Activated T-helper 1 cell treated with anti-CD3 and anti-CD28 coated beads, Interleukin-2, amount 50 U/mL, for 16 hours (primary cell): Measurements from ENCODE around the gene PBRM1.
"Not testable (repeated sequence)": the region's sequence is repeated elsewhere in the genome, so short reads cannot be mapped to it uniquely, and the experiment has no call there.

Source experiments
- DNase-seq, 2 donors: peaks; one replicate each; pipeline ENCODE4 v3.0.0-alpha.2; 2020; ENCODE audit warnings: low read depth in 1 of 2, low spot score in 1 of 2

PBRM1 gene

GRCh38 chr3:52704611-52705437 is 19.1 kb upstream of the PBRM1 start:
- DNase-seq = no peak

DNA sequence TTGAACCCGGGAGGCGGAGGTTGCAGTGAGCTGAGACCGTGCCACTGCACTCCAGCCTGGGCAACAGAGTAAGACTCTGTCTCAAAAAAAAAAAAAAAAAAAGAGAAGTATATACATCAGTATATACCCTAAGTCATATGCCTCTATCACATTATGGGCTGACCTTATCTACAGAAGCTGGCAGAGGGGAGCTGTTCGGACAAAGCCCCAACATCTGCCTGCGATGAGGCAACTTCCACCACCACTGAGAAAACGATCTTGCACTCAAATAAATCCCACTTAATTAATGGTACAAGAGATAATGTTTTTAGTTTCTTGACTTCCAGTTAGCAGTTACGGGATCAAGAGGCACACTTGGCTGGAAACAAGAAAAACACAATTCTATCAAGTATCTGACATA is 17.6 kb upstream of the PBRM1 start:
- no peak for DNase-seq

DNA sequence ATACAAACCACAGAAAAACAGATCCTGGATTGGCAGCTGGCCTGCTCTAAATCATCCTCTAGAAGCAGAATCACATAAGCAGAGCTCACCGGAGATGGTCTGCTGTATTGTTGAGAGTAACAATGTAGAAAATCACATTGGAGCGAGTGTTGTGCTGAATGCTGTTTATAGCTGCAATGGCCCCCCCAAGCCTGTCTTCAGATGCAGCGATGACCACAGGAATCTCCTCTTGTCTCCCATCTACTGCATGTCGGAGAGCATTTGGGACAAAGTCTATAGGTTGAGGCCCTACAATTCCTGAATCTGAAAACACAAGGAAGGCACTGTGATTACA is 11.9 kb upstream of the PBRM1 start:
- DNase-seq = no peak

DNA sequence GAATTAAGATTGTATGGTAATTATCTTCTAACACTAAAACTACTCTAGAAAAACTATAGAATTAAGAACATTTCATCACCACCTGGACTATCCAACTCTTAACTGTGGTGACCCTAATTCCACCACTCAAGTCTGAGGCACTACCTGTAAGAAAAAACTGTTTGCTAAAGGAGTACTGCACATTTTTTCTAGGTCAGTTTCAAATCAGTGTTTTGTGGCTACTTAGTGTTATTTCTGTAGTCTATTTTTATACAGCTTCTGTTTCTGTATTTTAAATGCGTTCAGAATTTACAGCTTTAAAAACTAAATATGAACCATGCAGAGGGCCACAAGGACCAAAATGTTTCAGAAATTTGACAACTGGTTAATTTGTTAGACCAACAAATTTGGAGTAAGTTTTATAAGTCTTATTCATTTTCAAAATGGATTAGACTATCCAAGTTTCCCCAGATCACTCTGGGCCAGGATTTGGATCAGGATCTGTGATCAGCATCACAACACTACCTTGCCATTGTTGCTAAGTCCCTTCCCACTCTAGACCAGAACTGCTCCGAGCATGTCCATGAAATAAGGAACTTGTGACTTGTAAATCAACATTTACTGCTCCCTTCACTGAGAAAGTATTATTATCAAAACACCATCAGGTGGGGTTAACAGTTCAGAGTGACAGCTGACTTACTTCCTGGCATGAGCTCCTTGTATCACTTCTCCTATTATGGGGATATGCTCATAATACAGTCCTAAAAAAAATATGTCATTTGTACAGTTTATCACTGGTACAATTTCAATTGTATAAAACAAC is 11.3 kb upstream of the PBRM1 start:
- no peak for DNase-seq

GRCh38 chr3:52695798-52696671 is 10.3 kb upstream of the PBRM1 start:
- no peak for DNase-seq

GRCh38 chr3:52694528-52695189 is 8.9 kb upstream of the PBRM1 start:
- no peak for DNase-seq

DNA sequence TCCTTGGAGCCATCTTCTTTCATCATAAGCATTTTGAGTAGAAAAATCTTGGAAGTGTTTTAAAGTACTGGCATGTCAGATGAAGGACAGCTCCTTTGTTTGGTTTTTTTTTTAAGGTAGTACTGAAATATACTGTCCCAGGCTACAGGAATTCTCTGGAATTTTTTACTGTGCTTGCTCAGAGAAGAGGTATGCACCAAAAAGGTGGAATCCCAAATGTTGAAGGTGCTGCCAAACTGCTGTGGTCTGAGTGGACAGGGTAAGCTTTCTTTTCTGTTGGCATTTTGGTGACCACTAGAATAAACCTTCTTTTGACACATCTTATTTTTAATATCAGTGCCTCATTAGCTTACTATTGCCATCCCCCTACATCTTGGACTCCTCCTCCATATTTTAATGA is 7.4 kb upstream of the PBRM1 start:
- no peak for DNase-seq

- no peak for DNase-seq
Measured at GRCh38 chr3:52690560-52690959, 4.8 kb upstream of the PBRM1 start.

- no peak for DNase-seq
Measured at GRCh38 chr3:52689151-52689550, 3.4 kb upstream of the PBRM1 start.

DNA sequence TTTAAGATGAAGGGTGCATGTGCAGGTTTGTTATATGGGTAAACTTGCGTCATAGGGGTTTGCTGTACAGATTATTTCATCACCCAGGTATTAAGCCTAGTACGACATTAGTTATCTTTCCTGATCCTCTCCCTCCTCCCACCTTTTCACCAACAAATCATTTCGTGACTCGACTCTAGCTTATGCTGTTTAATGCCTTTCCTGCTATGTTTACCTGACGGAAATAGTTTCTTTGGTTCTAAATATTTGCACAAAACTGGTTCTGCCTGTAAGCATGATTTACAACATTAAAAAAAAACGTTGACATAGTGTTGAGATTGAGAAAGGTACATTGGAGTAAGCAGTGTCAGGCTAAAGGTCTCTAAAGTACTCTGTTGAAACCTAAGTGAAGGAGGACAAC is 2.6 kb upstream of the PBRM1 start:
- DNase-seq = no peak

DNA sequence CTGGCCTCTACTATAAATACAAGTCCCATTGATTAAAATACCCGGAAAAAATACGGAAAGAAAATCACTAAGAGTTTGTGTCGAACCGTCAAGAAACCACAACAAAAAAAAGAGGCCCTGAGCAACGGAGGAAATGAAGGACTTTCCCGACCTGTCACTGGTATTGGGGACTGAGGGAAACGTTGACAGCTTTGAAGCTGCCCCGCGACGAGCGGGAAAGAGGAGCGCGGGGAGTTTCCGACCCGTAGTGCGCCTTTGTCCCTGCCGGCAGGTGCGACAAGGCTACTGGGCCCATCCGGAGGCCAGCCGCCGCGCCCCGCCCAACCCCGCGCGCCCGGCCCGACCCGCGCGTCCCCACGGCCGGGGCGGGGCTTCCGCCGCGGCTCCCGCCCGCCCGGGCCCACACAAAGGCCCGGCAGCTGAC is 416 bp downstream of the PBRM1 start:
- peak; percentile 36 to 72 for DNase-seq

DNA sequence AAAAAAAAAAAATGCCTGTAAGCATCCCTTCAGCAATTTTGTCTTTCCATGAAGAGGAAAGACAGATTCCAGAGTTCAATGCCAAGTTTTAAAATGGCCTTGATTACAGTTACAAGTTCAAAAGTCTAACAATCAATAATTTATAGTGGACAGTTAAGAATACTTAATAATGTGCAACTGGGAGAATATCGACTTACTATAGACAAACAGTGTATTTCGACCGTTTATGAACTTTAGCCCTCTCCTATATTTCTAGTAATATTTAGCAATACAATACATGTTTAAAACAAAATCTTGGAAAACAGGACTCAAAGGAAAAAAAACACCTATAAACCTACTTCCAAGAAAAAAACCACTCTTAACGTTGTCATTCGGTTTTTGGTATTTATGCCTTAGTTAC is 1.5 kb downstream of the PBRM1 start:
- DNase-seq = no peak

DNA sequence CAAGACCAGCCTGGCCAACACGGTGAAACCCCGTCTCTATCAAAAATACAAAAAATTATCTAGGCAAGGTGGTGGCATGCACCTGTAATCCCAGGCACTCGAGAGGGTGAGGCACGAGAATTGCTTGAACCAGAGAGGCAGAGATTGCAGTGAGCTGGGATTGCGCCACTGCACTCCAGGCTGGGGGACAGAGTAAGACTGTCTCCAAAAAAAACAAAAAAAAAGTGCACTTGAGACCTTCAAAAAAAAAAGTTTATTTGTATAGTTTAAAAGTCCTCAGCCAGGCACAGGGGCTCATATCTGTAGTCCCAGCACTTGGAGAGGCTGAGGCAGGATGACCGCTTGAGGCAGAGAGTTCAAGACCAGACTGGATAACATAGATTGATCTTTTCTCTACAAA is 2.1 kb downstream of the PBRM1 start:
- DNase-seq = no peak

- DNase-seq = peak in 1 of 2 donors; percentile 5
Measured at GRCh38 chr3:52682016-52682415, 3.7 kb downstream of the PBRM1 start.

DNA sequence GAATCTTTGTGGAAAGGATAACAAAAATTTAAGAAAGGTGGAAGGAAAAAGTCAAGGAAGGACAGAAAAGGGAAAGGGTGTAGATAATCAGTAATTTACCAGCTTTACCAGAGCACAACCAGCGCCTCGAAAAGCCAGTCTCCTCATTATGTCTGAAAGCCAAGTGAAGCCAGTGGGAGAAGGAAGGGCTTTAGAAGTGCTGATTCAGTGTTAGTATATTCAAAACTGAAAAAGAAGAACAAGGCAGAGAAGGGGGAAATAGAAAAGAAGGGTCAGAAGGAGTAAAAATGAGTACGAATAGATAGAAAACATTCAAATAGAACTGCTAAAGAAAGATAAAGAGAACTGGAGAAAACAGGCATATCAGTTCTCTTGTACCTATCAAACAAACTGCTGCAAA is 4.1 kb downstream of the PBRM1 start:
- no peak for DNase-seq

GRCh38 chr3:52679811-52680210 is 5.9 kb downstream of the PBRM1 start:
- DNase-seq = no peak

GRCh38 chr3:52679199-52679538 is 6.5 kb downstream of the PBRM1 start:
- DNase-seq = no peak

DNA sequence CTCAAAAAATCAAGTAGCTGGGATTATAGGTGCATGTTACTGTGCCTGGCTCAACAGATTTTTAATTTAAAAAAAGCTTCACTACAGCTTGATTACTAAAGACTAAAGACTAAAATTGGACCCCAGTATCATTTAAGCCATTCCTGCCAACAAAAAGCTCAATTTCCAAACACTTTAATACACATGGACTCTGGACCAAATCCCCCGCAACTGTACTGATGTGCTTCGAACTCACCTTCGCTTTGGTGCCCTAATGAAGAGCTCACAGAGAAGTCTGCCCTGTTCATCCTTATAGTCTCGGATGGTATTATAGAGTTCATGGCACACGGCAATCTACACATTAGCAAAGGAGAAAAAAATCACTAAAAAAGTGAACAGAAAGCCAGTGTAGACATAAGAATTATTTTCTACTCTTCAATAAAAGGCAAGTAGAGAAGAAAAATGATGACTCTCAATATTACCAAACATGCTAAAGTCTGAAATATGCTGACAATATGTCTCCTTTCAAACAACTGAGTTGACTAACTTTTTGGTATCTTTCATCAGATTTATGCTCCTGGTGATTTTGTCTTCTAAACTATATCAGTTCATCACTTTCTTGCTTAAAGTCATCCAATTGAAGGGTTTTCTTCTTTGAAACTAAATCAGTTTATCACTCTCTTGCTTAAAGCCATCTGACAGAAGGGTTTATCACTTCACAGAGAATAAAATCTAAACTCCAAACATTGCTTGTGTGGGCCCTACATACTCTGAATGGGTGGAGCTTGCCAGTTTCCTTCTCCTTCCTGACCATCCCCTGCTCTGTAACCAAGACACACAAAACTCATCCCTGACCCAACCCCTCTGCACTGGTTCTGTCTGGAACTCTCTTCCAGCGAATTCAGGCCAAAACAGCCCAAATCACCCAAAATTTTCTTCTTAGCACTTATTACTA is 7.2 kb downstream of the PBRM1 start:
- DNase-seq = no peak

DNA sequence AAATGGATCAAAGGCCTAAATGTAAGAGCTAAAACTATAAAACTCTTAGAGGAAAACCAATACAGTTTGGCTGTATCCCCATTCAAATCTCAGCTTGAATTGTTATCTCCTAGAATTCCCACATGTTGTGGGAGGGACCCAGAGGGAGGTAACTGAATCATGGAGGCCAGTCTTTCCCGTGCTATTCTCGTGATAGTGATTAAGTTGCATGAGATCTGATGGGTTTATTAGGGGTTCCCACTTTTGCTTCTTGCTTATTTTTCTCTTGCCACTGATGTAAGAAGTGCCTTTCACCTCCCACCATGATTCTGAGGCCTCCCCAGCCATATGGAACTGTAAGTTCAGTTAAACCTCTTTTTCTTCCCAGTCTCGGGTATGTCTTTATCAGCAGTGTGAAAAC is 9.5 kb downstream of the PBRM1 start:
- DNase-seq = not testable (repeated sequence)

DNA sequence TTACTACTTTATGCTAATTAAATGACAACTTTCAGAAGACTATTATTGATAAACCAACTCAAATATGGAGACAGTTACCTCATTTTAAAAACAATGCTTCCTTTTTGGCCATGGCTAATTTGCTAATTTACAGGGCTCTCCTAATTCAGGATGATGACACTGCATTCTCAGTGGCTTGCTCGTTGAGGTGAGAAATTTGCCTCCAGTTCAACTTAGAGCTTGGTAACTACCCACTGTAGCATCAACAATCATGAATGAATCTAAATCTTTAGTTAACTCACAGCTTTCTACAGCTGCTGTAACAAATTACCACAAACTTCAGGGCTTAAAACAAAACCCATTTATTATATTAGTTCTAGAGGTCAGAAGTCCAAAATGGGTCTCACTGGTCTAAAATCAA is 14.0 kb downstream of the PBRM1 start:
- DNase-seq = no peak
